Epidermal melanocyte (primary cell): ENCODE data around the gene RHOF.

ENCODE experiments used
- DNase-seq: peaks from one replicate; pipeline ENCODE4 v3.0.0; 2011; ENCODE audit warnings: low spot score; ENCODE audit not compliant: insufficient read length

RHOF gene, protein sequence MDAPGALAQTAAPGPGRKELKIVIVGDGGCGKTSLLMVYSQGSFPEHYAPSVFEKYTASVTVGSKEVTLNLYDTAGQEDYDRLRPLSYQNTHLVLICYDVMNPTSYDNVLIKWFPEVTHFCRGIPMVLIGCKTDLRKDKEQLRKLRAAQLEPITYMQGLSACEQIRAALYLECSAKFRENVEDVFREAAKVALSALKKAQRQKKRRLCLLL

GRCh38 chr12:121793440-121793837, at the start of gene RHOF:
Gene RHOF (minus strand): TSS chr12:121793688. CDS start chr12:121793633, 55 bp downstream.
- DNase-seq: no peak

- DNase-seq: no peak
Measured at GRCh38 chr12:121839993-121840761, 46.7 kb upstream of the RHOF start.

DNA sequence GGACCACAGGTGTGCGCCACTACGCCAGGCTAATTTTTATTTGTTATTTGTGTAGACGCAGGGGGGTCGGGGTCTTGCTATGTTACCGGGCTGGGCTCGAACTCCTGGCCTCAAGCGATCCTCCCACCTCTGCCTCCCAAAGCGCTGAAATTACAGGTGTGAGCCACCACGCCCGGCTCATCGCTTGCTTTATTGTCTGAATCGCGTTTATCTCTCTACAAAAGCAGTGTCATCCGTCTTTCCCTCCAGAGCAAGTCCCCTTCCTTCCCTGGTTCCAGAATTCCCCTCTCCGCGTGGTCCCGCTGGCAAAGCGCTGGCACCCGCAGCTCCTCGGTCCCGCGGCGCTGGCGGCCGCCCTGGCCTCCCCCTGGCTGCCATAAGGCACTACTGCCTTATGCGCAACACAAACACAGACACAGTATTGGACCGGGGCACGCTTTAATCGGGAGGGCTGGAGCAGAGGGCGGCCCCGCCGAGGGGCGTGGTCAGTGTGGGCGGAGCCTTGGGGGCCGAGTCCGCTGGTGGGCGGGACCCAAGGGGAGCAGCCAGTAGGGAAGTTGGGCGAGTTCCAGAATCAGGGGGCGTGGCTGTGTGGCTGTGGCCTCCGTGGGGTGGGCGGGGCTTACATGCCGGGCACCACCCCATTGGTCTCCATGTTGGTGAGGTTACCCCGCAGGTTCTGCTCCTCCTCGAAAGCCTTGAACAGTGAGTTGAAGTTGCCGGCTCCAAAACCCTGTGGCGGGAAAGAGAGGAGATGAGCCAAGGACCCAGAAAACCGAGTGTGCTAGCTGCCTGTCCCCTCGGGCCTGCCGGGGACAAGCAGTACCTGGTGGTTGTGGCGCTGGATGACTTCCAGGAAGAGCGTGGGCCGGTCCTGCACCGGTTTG, 45.9 kb upstream of the RHOF start:
- peak; percentile 95 for DNase-seq

DNA sequence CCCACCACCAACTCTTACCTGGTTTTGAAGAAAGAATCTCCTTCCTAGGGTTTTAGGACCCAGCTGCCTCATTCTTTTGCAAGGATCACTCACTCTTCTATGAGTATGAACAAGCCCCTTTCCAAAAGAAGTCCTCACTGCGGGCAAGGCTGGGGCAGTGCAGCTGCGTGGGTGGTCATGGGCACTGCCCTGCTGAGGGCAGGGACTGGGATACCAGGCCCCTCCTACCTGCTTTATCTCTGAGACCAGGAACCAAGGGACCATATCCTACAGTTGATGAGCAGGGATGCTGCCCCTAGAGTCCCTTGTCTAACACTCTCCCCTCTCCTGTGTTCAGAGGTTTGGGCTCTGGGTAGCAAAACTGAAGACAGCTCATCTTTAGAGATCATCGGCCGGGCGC, 44.6 kb upstream of the RHOF start:
- no peak for DNase-seq

- DNase-seq: no peak
Measured at GRCh38 chr12:121837680-121838079, 44.2 kb upstream of the RHOF start.

DNA sequence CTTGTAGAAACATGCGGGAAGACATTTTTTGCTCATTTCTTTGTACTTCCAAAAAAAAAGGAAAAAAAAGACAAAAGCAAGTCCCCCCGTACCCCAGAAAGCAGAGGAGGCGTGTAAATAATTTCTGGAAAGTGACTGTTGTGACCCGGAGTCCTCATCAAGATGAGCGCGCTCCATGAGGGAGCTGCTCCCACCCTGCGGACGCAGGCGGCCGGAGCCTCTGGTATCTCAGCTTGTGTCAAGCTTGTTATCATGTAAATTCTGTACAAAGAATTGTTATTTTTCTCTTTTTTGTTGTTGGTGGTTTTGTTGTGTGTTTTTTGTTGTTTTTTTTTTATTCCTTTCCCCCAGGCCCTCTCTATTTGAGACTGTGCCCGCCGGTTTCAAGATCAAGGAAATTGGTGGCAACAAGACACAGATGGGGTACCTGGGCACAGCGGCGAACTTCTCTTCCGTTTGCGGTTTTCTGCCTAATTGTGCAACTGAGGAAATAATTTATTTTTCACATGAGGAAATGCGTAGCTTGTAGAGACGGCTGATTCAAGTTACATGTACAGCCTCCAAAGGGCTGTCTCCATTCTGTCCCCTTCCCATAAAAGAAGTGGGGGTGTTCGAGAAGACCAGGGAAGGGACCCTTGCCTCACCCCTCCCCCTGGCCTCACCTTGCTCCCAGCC, 38.2 kb upstream of the RHOF start:
- no peak for DNase-seq

- no peak for DNase-seq
Measured at GRCh38 chr12:121830588-121831265, 37.2 kb upstream of the RHOF start.

DNA sequence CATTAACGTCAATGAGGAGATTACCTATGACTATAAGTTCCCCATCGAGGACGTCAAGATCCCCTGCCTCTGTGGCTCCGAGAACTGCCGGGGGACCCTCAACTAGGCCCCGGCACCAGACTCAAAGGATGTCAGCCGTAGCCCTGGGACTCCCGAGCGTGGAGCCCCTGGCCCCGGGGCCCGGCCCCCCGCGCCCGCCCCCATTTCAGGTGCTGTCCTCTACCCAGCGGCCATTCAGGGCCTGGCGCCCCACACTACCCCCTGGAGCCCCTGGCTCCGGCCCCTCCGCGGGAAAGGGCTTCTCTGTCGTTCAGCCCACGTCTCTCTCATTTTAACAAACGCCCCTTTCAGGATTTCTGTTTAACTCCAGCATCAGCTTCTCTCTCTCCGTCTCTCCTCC, 36.6 kb upstream of the RHOF start:
- no peak for DNase-seq

DNA sequence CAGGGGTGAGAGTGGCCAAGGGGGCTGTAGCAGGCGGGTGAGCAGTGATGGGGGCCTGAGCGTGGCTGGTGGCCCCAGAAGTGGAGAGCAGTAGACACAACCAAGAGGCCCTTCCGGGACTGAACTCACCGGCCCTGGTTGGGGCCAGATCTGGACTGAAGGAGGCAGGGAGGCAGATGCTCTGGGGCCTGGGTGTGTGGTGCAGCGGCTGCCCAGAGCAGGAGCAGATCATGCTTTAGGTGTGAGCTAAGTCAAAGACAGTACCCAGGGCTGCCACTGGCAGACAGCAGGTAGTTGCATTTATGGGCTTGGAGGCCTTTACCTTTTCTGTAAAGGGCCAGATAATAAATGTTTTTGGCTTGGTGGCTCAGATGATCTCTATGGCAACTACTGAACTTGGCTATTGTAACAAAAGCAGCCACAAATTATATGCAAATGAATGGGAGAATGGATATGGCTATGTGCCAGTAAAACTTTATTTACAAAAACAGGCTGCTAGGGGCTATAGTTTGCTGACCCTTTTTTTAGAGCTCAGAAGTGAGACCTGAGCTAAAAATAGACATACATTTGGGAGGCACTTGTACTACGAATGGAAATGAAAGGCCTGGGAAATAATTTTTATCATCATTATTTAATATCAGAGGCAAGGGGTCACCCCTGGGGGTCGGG, 35.9 kb upstream of the RHOF start:
- DNase-seq: no peak

DNA sequence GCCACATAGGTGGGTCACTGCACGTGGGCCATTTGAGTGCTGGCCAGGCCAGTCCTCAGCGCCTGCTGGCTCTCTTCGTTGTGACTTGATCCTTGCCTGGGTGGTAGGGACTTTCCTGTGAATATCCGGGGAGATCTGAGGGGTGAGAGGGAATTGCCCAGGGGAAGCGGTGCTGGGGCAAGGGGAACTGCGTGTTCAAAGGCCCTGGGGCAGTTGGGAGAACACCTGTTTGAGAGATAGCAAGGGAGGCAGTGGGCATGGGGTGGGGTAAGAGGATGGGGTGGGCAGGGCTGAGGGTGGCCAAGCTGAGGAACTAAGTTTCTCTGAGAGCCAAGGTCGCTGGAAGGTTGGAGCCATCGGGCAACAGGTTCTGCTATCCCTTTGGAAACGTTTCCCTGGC, 35.3 kb upstream of the RHOF start:
- DNase-seq: no peak

GRCh38 chr12:121828306-121828705, 34.8 kb upstream of the RHOF start:
- no peak for DNase-seq

- DNase-seq: no peak
Measured at GRCh38 chr12:121827351-121828099, 34.0 kb upstream of the RHOF start.

DNA sequence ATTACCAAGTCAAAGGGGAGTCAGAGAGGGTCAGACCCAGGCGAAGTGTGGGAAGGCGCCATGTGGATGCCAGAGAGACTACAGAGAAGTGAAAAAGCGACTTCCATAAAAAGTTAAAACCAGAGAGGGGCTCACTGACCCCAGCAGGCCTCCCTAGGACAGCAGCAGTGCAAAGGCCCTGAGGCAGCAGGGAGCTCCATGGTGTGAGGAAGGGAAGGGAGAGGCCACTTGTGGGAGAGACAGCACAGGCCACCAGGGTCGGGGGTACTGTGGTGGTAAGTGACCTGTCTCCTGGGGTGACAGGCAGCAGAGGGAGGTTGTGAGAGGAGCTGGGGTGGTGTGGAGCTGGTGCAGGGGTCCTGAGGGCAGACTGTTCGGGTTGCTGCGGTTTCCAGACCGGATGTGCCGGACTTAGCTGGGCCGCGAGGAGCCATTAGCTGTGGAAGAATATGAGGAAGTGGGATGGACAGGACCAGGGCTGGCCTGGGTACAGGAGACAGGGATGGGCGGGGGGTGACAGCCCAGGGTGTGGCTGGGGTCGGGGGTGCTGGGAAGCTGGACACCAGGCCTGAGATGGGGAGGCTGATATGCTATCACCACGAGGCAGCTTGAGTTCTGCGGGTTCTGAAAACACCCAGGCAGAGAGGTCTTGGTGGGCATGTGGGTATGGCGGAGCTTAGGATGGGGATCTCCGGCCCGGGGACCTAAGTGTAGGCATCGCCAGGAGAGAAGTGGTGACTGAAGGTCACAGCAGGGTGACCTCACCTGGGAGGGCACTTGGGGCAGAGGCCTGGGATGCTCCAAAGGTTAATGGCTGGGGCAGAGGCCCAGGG, 33.0 kb upstream of the RHOF start:
- no peak for DNase-seq

DNA sequence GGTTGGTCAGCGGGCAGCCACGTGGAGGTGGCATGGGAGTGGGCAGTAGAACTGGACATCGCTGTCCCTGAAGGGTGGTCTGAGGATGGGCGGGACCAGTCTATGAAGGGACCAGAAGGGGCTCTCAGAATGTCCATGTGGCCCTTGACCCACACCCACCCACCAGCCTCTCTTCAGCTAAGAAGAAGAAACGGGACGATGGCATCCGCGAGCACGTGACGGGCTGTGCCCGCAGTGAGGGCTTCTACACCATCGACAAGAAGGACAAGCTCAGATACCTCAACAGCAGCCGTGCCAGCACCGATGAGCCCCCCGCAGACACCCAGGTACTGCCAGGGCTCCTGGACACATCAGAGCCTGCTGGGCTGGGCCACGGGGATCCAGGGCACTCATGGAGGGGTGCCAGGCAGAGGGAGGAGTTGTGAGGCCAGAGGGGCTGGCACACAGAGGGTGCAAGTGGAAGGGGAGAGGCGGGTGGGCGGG, 31.6 kb upstream of the RHOF start:
- DNase-seq: no peak

DNA sequence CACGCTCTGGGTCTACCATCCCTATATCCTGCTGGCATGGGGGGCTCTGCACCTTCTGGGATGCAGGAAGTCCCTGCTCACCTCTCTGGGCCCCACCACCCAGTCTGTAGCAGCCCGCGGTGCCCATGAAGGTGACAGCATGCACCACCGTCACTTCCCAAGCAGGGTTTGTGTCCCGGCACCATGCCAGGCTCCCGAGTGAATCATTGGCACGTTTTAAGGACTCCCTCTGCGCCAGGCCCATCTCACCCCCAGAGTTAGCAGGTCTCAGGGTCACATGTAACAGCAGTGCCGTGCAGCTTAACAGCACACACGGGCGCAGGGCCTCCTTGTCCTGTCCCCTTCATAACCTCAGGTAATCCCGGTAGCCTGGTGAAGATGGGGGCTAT, 30.2 kb upstream of the RHOF start:
- no peak for DNase-seq

DNA sequence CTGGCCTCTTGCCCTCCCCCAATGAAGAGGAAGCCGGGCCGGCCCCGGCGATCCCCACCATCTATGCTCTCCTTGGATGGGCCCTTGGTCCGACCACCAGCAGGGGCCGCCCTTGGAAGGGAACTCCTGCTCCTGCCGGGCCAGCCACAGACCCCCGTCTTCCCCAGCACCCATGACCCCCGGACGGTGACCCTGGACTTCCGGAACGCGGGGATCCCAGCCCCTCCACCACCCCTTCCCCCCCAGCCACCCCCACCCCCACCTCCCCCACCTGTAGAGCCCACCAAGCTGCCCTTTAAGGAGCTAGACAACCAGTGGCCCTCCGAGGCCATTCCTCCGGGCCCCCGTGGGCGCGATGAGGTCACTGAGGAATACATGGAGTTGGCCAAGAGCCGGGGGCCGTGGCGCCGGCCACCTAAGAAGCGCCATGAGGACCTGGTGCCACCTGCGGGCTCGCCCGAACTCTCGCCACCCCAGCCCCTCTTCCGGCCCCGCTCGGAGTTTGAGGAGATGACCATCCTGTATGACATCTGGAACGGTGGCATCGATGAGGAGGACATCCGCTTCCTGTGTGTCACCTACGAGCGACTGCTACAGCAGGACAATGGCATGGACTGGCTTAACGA, 29.7 kb upstream of the RHOF start:
- DNase-seq: no peak

DNA sequence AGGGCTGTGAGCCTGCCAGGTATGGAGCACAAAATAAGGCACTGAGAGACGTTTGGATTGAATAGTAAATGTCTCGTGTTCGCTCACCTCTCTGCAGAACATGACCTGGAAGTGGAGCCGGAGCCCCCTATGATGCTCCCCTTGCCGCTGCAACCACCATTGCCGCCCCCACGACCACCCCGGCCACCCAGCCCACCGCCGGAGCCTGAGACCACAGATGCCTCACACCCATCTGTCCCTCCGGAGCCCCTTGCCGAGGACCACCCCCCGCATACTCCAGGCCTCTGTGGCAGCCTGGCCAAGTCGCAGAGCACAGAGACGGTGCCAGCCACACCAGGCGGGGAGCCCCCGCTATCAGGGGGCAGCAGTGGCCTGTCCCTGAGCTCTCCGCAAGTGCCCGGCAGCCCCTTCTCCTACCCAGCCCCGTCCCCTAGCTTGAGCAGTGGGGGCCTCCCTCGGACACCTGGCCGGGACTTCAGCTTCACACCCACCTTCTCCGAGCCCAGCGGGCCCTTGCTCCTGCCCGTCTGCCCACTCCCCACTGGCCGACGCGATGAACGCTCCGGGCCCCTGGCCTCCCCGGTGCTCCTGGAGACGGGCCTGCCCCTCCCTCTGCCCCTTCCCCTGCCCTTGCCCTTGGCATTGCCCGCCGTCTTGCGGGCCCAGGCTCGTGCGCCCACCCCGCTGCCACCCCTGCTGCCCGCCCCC, 29.1 kb upstream of the RHOF start:
- no peak for DNase-seq

GRCh38 chr12:121820056-121820455, 26.6 kb upstream of the RHOF start:
- DNase-seq: no peak
